Activated effector memory CD4-positive, alpha-beta T cell treated with anti-CD3 and anti-CD28 coated beads, Interleukin-2, amount 50 U/mL, for 16 hours (primary cell): ENCODE results near the gene RHOU.

Experiments
- DNase-seq: peaks from one replicate; pipeline ENCODE4 v3.0.0-alpha.2; 2020

The RHOU gene

DNA sequence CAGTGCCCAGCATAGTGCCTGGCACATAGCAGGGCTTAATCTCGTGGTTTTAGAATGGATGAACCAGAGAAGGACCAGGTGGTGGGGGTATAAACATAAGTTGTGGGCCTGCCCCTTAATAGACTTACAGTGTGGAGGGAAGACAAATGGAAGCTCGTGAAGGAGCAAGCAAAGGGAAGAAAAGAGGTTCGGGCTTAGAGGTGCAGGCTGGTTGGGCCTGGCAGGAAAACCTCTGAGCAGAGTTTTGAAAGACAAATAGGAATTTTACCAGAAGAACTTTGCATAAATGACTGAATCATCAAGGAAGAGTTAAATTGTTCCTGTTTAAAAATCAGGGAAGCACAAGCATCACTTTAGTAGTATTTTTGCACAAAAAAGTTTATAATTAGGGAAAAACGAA, 4.5 kb downstream of the RHOU start:
- DNase-seq: no peak

DNA sequence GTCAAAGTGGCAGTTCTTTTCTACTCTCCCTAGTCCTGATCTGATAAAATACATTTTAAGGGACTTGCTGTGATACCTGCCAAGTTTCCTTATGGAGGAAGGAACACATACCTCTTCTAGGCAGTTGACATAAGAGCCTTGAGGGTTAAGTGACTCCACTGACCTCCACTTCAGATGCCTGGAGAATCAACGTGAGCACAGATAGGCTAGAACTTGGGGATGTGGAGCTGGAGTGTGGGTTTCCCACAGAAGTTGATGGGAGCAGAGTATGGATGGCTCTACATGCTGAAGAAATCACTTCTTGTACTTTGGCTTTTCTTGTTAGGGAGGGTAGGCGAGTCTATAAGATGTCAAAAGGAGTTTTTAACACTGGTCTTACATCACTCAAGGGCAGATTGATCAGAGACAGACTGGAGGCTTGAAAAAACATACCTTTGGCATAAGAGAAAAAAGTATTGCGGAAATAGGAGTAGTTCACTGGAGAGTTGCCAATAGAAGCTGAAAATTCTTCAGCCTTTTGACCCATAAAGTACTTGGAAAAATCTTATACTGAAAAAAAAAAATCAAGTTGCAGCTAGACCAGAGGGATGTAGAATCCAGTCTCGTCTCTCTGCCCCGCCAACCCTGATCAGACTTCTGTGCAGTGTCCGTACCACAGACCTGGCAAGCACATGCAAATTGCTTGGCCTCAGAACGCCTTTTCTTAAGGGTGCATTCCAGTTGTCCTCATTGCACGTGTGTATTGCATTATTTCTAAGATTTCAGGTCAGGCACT, 5.5 kb downstream of the RHOU start:
- DNase-seq: no peak

DNA sequence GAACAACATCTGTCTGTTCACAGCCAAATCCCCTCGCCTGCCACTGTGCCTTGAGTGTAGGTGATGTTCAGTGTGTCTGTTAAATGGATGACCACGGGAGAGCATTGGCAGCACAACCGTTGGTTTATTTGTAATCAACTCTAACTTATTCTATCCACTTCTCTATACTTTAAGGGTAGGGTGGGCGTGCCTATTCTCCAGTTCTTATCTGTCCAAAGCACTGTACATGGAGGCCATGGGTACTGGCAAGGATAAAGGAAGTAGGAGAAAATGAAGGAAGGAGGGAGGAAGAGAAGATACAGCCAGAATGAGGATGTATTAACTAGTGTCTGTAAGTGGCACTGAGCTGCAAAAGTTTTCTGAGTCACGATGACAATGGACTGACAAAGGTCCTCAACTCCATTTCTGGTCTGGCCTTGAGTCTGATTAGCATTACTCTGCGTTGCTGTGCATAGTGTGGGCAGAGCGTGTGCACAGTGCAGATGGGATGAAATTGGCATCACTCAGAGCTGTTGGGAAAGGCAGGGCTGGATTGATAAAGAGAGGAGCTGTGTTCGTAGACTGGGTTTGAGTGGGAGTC, 7.1 kb downstream of the RHOU start:
- DNase-seq: no peak

DNA sequence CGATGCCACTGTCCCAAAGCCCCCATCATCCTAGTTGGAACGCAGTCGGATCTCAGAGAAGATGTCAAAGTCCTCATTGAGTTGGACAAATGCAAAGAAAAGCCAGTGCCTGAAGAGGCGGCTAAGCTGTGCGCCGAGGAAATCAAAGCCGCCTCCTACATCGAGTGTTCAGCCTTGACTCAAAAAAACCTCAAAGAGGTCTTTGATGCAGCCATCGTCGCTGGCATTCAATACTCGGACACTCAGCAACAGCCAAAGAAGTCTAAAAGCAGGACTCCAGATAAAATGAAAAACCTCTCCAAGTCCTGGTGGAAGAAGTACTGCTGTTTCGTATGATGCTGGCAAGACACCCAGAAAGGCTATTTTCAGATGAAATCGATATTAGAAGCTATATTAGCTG, 8.1 kb downstream of the RHOU start:
- DNase-seq: no peak

DNA sequence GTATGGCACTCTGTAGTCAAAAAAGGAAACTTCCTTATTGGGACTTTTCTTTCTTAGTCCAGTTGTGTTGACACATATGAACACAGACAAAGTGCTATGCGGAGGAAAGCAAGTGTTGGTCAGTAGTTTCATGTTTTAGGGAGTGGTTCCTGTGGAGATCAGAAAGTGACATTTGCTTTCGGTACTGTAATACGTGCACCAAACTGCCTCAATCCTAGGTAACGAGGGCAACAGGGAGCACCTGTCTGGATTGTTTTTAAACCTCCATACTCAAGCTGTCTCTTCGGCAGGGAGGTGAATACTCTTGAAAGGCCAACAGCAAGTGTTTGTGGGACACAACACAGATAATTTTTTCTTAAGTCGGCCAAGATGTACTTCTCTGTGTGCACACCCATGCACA, 9.1 kb downstream of the RHOU start:
- no peak for DNase-seq

DNA sequence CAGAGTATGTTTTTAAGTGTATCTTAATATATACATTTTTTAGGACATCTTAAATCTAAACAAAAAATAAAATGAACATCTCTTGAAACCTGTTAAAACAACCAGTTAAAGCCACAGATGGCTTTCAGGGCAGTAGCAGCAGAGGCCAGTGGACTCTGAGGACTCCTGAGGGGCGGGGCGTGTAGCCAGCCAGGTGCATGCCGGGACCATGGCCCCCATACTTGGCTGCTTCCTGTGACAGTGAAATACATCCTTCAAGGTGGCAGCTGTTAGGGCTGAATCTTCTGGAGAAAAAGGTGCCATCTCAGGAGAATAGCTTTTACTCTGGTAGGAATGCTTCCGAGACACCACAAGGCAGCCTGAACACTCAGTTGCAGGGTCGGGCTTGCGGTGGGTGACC, 9.6 kb downstream of the RHOU start:
- DNase-seq: no peak

DNA sequence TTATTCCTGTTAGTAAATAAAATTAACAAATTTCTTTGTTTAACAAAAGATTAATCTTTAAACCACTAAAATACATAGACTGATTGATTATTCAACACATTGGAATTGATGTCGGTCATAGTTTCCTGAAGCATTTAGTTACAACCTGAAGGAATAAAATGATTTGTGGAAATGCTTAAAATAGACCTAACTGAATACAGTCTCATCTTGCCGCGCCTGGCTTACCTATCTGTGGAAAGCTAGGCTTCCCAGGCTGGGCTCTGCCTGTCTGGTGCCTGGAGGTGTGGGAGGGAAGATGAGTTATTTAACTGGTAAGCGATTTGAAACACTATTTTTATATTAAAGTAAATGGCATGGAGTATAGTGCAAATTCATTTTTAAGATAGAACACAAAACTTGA, 10.2 kb downstream of the RHOU start:
- DNase-seq: no peak

DNA sequence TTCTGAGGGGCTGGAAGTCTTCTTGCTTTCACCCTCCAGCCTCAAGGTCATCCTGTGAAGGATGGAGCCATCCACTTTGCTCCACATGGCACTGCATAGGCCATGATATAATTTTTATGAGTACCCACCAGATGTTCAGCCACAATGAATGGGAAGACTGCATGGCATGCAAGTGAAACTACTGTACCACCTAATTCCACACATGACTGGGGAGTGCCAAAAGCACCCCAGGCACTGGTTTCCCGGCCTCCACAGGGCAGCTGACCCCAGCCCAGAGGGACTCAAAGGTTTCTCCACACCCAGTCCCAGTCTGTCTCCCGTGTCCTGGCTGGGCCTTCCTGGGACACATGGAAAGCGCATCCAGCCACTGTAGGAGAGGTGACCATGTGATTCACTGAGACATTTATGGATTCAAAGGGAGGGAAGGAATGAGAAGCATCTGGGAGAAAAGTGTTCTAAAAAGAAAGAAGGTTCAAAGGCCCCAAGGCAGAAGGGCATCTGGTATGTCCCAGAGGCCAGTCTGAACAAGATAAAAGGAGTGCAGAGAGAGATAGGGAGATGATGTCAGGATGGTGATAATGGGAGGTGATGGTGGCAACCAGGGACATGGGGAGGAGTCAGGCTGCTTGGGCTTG, 12.1 kb downstream of the RHOU start:
- DNase-seq: no peak

DNA sequence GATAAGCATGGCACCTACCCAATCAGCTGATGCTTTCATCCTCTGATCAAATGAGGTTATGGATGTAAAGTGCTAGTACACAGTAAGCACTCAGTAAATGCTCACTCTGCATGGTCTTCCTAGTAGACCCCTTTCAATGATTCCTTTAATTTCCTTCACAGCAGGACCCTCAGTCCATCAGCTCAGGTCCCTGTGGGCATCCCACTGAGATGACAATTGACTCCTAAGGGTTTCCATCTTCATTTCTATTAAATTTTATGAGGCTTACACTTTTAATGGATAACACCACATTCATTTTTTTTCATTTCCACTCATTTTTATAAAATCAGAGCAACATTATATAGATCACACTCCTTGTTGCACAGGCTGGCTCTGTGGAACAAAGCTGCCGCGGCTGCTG, 12.8 kb downstream of the RHOU start:
- no peak for DNase-seq

DNA sequence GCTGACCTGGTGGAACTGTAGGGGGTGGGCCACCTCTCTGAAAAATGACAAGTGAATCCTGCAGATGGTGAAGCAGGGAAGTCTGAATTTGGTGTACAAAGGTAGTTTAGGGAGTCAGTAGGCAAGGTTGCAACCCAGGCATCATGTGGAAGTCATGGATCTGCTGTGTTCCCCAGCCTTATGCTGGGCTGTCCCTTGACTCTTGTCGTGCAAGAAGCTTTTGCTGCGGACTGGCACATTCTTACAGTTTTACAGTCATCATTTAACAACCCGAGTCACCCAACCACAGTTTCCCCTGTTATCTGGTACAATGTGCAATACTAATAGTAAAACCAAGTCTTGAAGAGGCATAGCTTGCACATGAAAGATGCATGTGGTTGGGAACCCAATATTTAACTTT, 13.2 kb downstream of the RHOU start:
- DNase-seq: no peak

DNA sequence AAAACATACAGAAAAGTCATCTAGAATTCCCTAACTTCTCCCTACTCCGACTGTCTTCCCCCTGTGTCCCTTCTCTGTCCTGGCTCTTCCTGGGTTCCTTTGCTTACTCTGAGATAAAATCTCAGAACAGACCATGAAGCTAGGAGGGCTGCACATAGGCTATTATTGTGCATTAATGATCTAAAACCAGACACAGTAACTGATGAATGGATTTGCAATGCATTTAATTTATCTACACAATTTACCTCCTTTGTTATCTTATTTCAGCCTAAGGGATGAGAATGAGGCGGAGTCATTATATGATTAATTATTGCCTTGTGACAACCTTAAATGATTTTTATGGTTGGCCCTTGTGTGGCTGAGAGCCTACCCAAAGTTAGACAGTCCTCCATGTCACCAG, 14.5 kb downstream of the RHOU start:
- no peak for DNase-seq

DNA sequence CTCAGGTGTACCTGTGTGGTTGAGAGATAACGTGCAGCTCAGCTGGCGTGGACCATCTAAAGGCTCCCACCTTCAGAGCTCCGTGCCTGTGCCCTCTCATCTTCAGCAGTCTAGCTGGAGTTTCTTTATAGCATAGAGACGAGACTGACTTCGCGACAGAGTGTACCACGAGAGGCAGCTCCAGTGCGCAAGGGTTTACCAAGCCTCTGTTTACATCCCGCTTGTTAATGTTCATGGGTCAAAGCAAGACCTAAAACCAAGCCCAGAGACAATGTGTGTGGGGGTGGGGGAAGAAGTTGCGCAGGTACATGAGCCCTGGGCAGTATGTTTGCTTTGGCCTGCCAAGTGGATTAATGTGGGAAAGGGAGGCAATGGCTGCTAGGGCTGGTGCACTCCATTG, 15.6 kb downstream of the RHOU start:
- DNase-seq: no peak

DNA sequence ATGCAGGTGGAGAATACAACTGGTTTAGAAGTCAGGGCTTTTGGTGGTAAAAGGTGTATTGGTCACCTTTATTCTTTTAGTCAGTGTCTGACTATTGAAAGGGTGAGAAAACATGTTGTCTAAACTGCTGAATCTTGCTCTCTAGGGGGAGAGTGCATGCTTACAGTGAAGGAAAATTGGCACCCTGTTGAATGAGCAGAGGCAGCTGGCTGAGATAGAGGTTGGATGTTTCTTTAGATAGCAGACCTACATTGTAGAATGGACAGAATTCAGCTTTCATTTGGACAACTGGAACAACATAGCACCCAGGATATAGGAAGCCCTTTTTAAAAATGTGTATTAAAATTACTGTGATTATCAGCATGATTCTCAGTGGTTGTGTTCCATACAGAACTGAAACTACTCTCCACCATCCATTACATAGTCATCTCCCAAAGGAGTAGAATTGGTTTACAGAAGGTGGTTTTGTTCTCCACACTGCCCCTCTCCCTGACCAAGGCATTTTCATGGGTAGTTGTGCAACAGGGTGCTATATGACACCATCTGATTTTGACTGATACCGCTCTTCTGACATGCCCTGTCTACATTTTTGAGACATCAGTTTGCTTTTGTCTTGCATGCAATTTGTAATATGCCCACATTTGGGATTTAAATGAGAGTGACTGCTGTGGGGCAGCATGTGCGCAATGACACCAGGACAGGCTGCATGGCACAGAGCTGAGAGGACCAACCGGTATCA, 16.2 kb downstream of the RHOU start:
- no peak for DNase-seq

DNA sequence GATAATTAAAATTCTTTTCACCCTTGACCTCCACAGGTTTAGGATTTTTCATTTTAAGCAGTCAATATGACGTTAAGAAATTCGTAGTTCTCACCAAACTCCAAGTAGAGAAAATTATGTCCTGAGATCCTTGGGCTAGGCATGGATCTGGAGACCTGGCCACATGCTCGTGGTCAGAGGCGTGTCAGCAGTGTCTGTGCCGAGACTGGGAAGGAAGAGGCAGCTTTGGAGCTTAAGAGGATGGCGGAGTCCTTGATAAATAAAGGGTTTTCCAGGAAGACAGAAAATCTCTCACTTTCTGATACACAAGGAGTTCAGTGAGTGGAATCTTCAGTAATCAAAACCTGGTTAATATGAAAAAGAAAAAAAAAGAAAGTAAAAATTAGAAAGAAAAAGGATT, 17.0 kb downstream of the RHOU start:
- DNase-seq: no peak

DNA sequence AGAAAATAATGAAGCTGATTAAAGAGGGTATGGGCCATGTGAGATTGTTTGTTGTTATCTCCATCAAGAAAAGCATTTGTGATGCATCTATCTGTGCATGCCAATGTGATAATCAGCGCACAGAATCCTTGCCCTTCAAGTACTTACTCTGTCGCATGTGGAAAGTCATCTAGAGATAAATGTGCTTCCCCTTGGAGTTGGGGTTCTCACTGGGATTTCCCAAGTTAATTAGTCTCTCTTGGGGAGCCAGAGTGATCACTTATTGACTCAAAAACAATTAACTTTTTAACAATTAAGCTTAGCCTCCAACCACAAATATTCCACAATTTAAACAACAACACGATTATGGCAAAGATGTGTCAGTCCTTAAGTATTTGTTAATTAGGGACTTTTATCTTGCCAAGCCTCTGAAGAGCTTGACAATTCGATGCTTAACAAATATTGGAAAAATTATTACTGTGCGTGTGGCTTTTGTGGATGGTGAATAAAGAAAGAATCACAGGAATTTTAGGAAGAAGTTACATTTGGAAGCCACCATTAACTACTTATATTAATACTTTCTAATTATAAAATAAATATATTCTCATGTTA, 17.5 kb downstream of the RHOU start:
- DNase-seq: no peak

DNA sequence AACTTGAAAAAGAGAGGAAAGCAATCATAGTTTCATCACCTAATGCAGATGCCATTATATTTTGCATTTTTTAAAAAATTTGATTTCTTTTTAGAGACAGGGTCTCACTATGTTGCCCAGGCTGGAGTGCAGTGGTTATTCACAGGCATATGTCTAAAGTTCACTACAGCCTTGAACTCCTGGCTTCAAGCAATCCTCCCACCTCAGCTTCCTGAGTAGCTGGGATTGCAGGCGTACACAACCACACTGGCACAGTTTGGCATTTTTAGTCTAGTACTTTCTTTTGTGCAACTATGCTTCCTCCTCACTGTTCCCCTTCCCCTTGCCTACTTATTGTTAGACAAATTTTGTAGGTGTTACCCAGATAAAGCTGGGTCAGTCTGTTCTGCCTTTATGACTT, 18.0 kb downstream of the RHOU start:
- no peak for DNase-seq

DNA sequence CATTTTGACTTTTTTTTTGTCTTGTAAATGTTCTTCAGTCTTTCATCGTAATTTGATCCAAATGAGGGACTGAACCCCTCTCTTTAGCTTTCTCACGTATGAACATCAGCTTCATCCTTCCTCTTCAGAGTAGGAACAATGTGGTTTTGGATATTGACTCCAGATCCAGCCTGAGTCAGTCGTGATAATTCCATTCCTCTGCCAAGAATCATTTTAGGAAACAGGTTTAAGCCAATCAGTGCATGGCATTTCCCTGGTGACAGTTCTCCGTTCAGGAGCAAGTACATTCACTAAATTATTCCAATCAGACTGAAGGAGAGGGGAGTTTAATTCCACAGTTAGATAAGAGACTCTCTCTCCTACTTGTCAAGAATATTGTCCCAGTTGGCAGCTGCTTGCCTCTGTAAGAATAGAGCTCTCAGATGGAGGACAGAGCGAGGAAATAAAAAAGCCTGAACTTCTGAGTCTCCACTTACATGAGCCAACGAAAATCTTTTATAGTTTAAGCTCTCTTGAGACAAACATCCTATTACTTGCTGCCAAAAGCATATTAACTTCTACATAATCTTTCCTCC, 18.6 kb downstream of the RHOU start:
- no peak for DNase-seq

DNA sequence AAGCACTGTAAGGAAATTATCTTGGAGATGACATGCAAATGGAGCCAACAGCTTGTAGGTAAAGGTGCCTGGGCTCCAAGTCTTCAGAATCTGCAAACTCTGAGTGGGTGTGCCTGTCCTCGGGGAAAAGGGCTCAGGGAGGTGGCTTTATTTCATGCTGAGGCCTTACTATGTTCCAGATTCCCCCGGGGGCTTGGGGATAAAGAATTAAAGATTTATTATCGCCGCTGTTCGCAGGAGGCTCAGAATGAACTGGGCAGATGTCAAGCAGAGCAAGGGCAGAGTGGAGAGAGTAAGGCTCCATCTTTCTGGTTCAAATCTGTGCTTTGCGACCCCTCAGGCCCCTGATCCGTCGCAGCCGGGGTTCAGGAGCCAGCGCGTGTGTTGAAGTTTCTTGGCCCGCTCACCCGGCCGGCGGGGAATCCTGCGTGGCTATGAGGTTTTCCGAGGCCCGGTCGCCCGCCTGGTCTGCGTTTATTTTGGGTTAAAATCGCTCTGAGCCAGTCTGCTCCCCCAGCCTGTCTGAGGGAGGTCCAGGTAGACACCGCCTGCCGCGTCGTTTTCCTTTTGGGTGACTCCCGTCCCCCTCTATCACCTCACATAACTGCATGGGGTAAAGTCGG, 19.5 kb downstream of the RHOU start:
- DNase-seq: no peak

DNA sequence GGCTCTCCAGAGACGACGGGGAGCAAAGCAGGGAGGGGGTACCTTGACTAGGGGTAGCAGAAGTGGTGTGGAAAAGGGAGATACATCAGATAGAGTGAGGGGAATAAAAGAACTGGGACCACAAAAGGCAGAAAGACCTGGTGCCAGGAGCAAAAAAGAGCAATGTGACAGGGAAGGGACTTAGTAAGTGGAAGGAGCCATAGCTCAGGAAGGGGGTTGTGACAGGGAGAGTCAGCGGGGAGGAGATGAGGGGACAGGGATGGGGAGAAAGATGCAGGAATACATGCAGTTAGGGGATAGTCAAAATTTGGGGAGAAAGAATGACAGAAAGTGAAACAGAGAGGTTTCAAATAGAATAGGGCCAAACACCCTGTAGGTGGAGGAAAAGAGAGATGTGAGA, 20.5 kb downstream of the RHOU start:
- no peak for DNase-seq

DNA sequence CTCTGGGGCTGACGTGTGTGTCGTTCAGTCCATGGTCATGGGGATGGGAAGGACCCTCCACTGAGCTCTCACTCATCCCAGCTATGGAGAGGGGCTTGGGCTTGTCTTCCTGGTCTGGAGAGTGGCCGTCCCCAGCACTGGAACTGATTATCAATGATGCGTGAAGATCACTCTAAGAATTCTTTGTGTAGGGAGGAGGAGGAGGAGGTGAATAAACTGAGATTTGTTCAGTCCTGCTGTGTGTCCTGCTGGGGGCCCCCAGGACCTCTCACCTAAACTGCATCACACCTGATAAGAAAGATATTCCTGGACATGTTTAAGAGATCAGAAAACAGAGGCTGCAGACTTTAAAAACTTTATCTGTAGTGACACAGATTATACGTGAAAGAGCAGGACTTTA, 21.2 kb downstream of the RHOU start:
- DNase-seq: no peak

DNA sequence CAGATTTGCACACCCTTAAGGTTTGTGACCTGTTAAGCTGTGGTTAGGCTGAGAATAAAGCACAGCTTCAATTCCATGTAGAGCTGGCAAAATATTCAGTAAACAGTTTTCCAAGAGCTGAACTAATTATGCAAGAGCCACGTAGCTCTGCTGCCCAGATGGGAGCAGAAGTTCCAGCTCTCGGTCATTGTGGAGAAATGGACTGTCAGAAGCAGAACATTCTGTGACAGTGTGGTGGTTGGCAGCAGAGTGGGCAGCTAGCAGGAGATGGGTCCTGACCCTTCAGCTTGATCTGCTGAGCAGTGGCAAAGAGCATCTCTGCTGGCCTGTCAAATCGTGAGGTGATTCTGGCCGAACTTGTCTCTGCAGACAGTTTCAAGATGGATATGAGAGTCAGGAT, 23.2 kb downstream of the RHOU start:
- DNase-seq: no peak

DNA sequence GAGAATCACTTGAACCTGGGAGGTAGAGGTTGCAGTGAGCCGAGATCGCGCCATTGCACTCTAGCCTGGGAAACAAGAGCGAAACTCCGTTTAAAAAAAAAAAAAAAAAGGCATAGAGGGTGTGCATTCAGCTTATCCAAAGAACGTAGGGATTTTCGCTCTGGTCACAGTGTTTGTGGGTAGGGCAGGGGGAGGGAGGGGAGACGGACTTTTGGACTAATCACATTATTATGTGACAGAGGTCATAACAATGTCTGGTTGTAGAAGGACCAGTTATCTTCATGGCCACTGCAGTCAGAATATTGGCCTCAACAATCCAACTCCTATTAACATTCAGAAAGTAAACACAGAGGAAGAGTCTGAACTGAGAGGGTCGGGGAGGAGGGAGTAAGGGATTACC, 25.7 kb downstream of the RHOU start:
- no peak for DNase-seq

DNA sequence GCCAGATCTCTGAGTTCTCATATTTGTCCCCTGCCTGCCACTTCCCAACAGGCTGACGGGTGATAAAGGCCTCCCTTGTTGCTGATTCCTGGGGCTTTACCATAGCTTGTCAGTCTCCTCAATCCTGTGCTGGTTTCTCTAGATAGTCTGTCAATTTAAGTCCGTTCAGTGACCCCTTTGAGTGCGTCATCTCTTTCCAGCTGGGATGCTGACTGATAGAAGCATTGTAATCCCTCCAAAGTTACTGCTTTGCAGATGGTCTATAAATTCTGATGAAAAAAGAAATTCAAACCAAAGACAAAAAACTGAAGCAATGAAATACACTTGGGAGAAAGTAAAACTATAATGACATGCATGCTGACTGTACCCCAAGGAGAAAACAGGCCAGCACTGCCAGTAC, 28.3 kb downstream of the RHOU start:
- no peak for DNase-seq
